Stimulated activated memory B cell treated with anti-CD40 and anti-IgM and Interleukin-4, amounts not matched to agents 10 μg/mL and 1 μg/mL and 100 μg/mL, for 72 hours (primary cell): ENCODE data around the gene PLA2G4B.
A peak's percentile ranks its signal among the peaks of the same experiment; 100 is the strongest.

Source experiments
- ATAC-seq: fragments of 150-1000 bp; cut with Tn5 transposase; 2 replicates; pipeline ENCODE4 v1.10.0; 2021
- H3K27ac Mint-ChIP-seq: one replicate; pipeline ENCODE4 v1.8.0; 2022; ENCODE audit warnings: mild to moderate bottlenecking, mixed read lengths
- H3K27me3 Mint-ChIP-seq: one replicate; pipeline ENCODE4 v1.8.0; 2022; ENCODE audit warnings: mixed read lengths
- H3K36me3 Mint-ChIP-seq: one replicate; pipeline ENCODE4 v1.8.0; 2022; ENCODE audit warnings: mixed read lengths
- H3K4me1 Mint-ChIP-seq: one replicate; pipeline ENCODE4 v1.8.0; 2022; ENCODE audit warnings: mixed read lengths
- H3K4me3 Mint-ChIP-seq: one replicate; pipeline ENCODE4 v1.8.0; 2022; ENCODE audit warnings: mild to moderate bottlenecking, moderate library complexity, mixed read lengths
- H3K9me3 Mint-ChIP-seq: one replicate; pipeline ENCODE4 v1.8.0; 2022; ENCODE audit warnings: mixed read lengths

PLA2G4B gene

GRCh38 chr15:41804361-41804760, 34.3 kb upstream of the PLA2G4B start:
- Mint-ChIP-seq H3K36me3 (peaks cover 39% of the 10 kb centered on the region), H3K9me3 (no peaks in the 10 kb centered on the region), H3K27ac (peak overlapping the region; percentile 50)

GRCh38 chr15:41804916-41805666, 33.6 kb upstream of the PLA2G4B start:
- Mint-ChIP-seq H3K4me1 (peaks cover 17% of the 10 kb centered on the region), H3K27me3 (no peaks in the 10 kb centered on the region), H3K4me3 (no peak overlapping the region), H3K9me3 (no peaks in the 10 kb centered on the region), H3K27ac (peak overlapping the region; percentile 50), H3K36me3 (peaks cover 33% of the 10 kb centered on the region)
- no peak for ATAC-seq

More at GRCh38 chr15:41804361-41804760, 34.3 kb upstream of the PLA2G4B start:
- peaks cover 19% of the 10 kb centered on the region for H3K4me1 Mint-ChIP-seq
- no peaks in the 10 kb centered on the region for H3K27me3 Mint-ChIP-seq
- H3K4me3 Mint-ChIP-seq, result no peak overlapping the region
- no peak for ATAC-seq

- peaks cover 27% of the 10 kb centered on the region for H3K36me3 Mint-ChIP-seq
- H3K4me1 Mint-ChIP-seq, result peaks cover 13% of the 10 kb centered on the region
- no peaks in the 10 kb centered on the region for H3K9me3 Mint-ChIP-seq
- H3K4me3 Mint-ChIP-seq, result no peak overlapping the region
- H3K27ac Mint-ChIP-seq, result peak overlapping the region; percentile 22
- H3K27me3 Mint-ChIP-seq, result no peaks in the 10 kb centered on the region
- no peak for ATAC-seq
Measured at GRCh38 chr15:41805711-41806110, 32.9 kb upstream of the PLA2G4B start.

GRCh38 chr15:41806291-41807181, 32.1 kb upstream of the PLA2G4B start:
- H3K4me3 Mint-ChIP-seq, result no peak overlapping the region
- no peaks in the 10 kb centered on the region for H3K9me3 Mint-ChIP-seq
- H3K27ac Mint-ChIP-seq, result peak overlapping the region; percentile 22
- H3K27me3 Mint-ChIP-seq, result no peaks in the 10 kb centered on the region
- peaks cover 18% of the 10 kb centered on the region for H3K4me1 Mint-ChIP-seq
- peak; percentile 14 for ATAC-seq
- peaks cover 18% of the 10 kb centered on the region for H3K36me3 Mint-ChIP-seq

GRCh38 chr15:41809121-41809520, 29.5 kb upstream of the PLA2G4B start:
- Mint-ChIP-seq H3K36me3 (peaks cover 27% of the 10 kb centered on the region), H3K27ac (no peak overlapping the region), H3K4me3 (no peak overlapping the region), H3K9me3 (no peaks in the 10 kb centered on the region), H3K27me3 (no peaks in the 10 kb centered on the region), H3K4me1 (peaks cover 17% of the 10 kb centered on the region)
- no peak for ATAC-seq

GRCh38 chr15:41809526-41810220, 29.0 kb upstream of the PLA2G4B start:
- ATAC-seq, result no peak
- H3K4me3 Mint-ChIP-seq, result no peak overlapping the region
- H3K27me3 Mint-ChIP-seq, result no peaks in the 10 kb centered on the region
- peaks cover 26% of the 10 kb centered on the region for H3K36me3 Mint-ChIP-seq
- peaks cover 12% of the 10 kb centered on the region for H3K4me1 Mint-ChIP-seq
- H3K9me3 Mint-ChIP-seq, result no peaks in the 10 kb centered on the region
- H3K27ac Mint-ChIP-seq, result peak overlapping the region; percentile 15

GRCh38 chr15:41810651-41811431, 27.8 kb upstream of the PLA2G4B start:
- ATAC-seq, result peak; percentile 14
- no peak overlapping the region for H3K27ac Mint-ChIP-seq
- no peaks in the 10 kb centered on the region for H3K9me3 Mint-ChIP-seq
- H3K36me3 Mint-ChIP-seq, result peaks cover 30% of the 10 kb centered on the region
- H3K4me1 Mint-ChIP-seq, result peaks cover 12% of the 10 kb centered on the region
- H3K27me3 Mint-ChIP-seq, result no peaks in the 10 kb centered on the region
- H3K4me3 Mint-ChIP-seq, result no peak overlapping the region

- no peak overlapping the region for H3K27ac Mint-ChIP-seq
Measured at GRCh38 chr15:41811432-41812195, 27.0 kb upstream of the PLA2G4B start.

GRCh38 chr15:41812820-41813375, 25.7 kb upstream of the PLA2G4B start:
- ATAC-seq, result no peak
- H3K9me3 Mint-ChIP-seq, result no peaks in the 10 kb centered on the region
- H3K36me3 Mint-ChIP-seq, result peaks cover 43% of the 10 kb centered on the region
- peaks cover 12% of the 10 kb centered on the region for H3K4me1 Mint-ChIP-seq
- no peak overlapping the region for H3K4me3 Mint-ChIP-seq
- H3K27me3 Mint-ChIP-seq, result no peaks in the 10 kb centered on the region
- no peak overlapping the region for H3K27ac Mint-ChIP-seq

More at GRCh38 chr15:41811432-41812195, 27.0 kb upstream of the PLA2G4B start:
- ATAC-seq, result peak; percentile 85
- Mint-ChIP-seq H3K4me3 (no peak overlapping the region), H3K27me3 (no peaks in the 10 kb centered on the region), H3K4me1 (peaks cover 12% of the 10 kb centered on the region), H3K36me3 (peaks cover 38% of the 10 kb centered on the region), H3K9me3 (no peaks in the 10 kb centered on the region)

- Mint-ChIP-seq H3K27ac (no peak overlapping the region), H3K9me3 (no peaks in the 10 kb centered on the region), H3K4me3 (no peak overlapping the region), H3K27me3 (no peaks in the 10 kb centered on the region), H3K36me3 (peaks cover 49% of the 10 kb centered on the region), H3K4me1 (peaks cover 12% of the 10 kb centered on the region)
- no peak for ATAC-seq
Measured at GRCh38 chr15:41813426-41813825, 25.2 kb upstream of the PLA2G4B start.

GRCh38 chr15:41814534-41814933, 24.1 kb upstream of the PLA2G4B start:
- Mint-ChIP-seq H3K9me3 (no peaks in the 10 kb centered on the region), H3K4me1 (peaks cover 12% of the 10 kb centered on the region), H3K36me3 (peaks cover 60% of the 10 kb centered on the region), H3K27ac (no peak overlapping the region), H3K4me3 (no peak overlapping the region), H3K27me3 (no peaks in the 10 kb centered on the region)
- ATAC-seq, result no peak

- H3K9me3 Mint-ChIP-seq, result no peaks in the 10 kb centered on the region
- H3K27ac Mint-ChIP-seq, result no peak overlapping the region
- H3K4me3 Mint-ChIP-seq, result no peak overlapping the region
- no peaks in the 10 kb centered on the region for H3K27me3 Mint-ChIP-seq
- H3K4me1 Mint-ChIP-seq, result no peaks in the 10 kb centered on the region
- peaks cover 77% of the 10 kb centered on the region for H3K36me3 Mint-ChIP-seq
- no peak for ATAC-seq
Measured at GRCh38 chr15:41816788-41817187, 21.9 kb upstream of the PLA2G4B start.

GRCh38 chr15:41817327-41817726, 21.3 kb upstream of the PLA2G4B start:
- Mint-ChIP-seq H3K27me3 (no peaks in the 10 kb centered on the region), H3K4me1 (no peaks in the 10 kb centered on the region), H3K4me3 (no peak overlapping the region), H3K9me3 (no peaks in the 10 kb centered on the region), H3K27ac (no peak overlapping the region), H3K36me3 (peaks cover 80% of the 10 kb centered on the region)
- ATAC-seq, result no peak

GRCh38 chr15:41817781-41818180, 20.9 kb upstream of the PLA2G4B start:
- H3K9me3 Mint-ChIP-seq, result no peaks in the 10 kb centered on the region
- H3K27ac Mint-ChIP-seq, result no peak overlapping the region
- H3K36me3 Mint-ChIP-seq, result peaks cover 85% of the 10 kb centered on the region
- no peak for ATAC-seq
- no peaks in the 10 kb centered on the region for H3K4me1 Mint-ChIP-seq
- H3K4me3 Mint-ChIP-seq, result no peak overlapping the region
- H3K27me3 Mint-ChIP-seq, result no peaks in the 10 kb centered on the region
